Measurements from ENCODE around the gene APMAP.

The APMAP gene

GRCh38 chr20:25018841-25019240, 26.3 kb upstream of the APMAP start:
- no peak overlapping the region for H3K4me3 ChIP-seq (replicated peaks; ENCODE audit: low read depth, low read length)
- TF ChIP-seq CTCF (IDR thresholded peaks at IDR 0.05; ENCODE audit: low read length, missing control alignments) = no peak
- DNase-seq (ENCODE audit: low read depth) = no peak

GRCh38 chr20:25018425-25018824, 25.9 kb upstream of the APMAP start:
- H3K4me3 ChIP-seq (replicated peaks; ENCODE audit: low read depth, low read length) = no peak overlapping the region
- DNase-seq (ENCODE audit: low read depth) = no peak
- TF ChIP-seq CTCF (IDR thresholded peaks at IDR 0.05; ENCODE audit: low read length, missing control alignments) = no peak

- TF ChIP-seq CTCF (IDR thresholded peaks at IDR 0.05; ENCODE audit: low read length, missing control alignments) = no peak
- no peak for DNase-seq (ENCODE audit: low read depth)
- H3K4me3 ChIP-seq (replicated peaks; ENCODE audit: low read depth, low read length) = no peak overlapping the region
Observed at GRCh38 chr20:25017257-25017803, 24.8 kb upstream of the APMAP start.

GRCh38 chr20:25016471-25016870, 23.9 kb upstream of the APMAP start:
- no peak for TF ChIP-seq CTCF (IDR thresholded peaks at IDR 0.05; ENCODE audit: low read length, missing control alignments)

GRCh38 chr20:25015986-25016385, 23.4 kb upstream of the APMAP start:
- no peak for DNase-seq (ENCODE audit: low read depth)
- TF ChIP-seq CTCF (IDR thresholded peaks at IDR 0.05; ENCODE audit: low read length, missing control alignments) = no peak
- no peak overlapping the region for H3K4me3 ChIP-seq (replicated peaks; ENCODE audit: low read depth, low read length)

More at GRCh38 chr20:25016471-25016870, 23.9 kb upstream of the APMAP start:
- H3K4me3 ChIP-seq (replicated peaks; ENCODE audit: low read depth, low read length) = no peak overlapping the region
- no peak for DNase-seq (ENCODE audit: low read depth)

GRCh38 chr20:25014816-25015215, 22.3 kb upstream of the APMAP start:
- no peak for TF ChIP-seq CTCF (IDR thresholded peaks at IDR 0.05; ENCODE audit: low read length, missing control alignments)
- no peak overlapping the region for H3K4me3 ChIP-seq (replicated peaks; ENCODE audit: low read depth, low read length)
- DNase-seq (ENCODE audit: low read depth) = no peak

All from fibroblast of pulmonary artery (primary cell).